GM12878 (cell line): ENCODE results near the gene SLC39A11. TPM values are rescaled to one million over a fixed set of nuclear protein-coding genes. Genes with fewer than 3 reads are reported as not detected.

Source experiments
- ATAC-seq: fragments of 200-7000 bp; cut with Tn5 transposase; 3 replicates; pipeline ENCODE4 v1.9.1; 2020; ENCODE audit warnings: mild to moderate bottlenecking, moderate library complexity
- BruUV-seq: library from RNA; stranded (reverse); fragments of 400-500 nt; replicated peaks from 2 replicates; lab custom pipeline; 2021; lab: Mats Ljungman, UMichigan
- CTCF ChIA-PET: fragments of 300-600 bp; sonication (Branson Sonifier 250); formaldehyde crosslinking; extraction: SDS; loops from one replicate; lab custom pipeline; 2021; ENCODE audit warnings: inconsistent platforms; lab: Yijun Ruan, JAX
- POLR2A ChIA-PET: fragments of 350-600 bp; formaldehyde crosslinking; extraction: SDS; loops from one replicate; lab custom pipeline; 2021; ENCODE audit warnings: inconsistent platforms; lab: Charles Lee
- RAD21 ChIA-PET: fragments of 300-600 bp; sonication (Branson Sonifier 250); formaldehyde crosslinking; loops from one replicate; lab custom pipeline; 2023; ENCODE audit warnings: antibody characterized with exemption; ENCODE audit not compliant: unreplicated experiment; lab: Charles Lee
- SMC1A ChIA-PET: fragments of 300-600 bp; sonication (Branson Sonifier 250); formaldehyde crosslinking; loops from one replicate; lab custom pipeline; 2023; ENCODE audit not compliant: unreplicated experiment, uncharacterized antibody; lab: Charles Lee
- DNase-seq: peaks from one replicate; pipeline ENCODE4 v3.0.0-alpha.2; 2011; ENCODE audit warnings: low read depth, low spot score
- FAIRE-seq: peaks from 3 replicates; lab custom pipeline; 2011; peaks lifted over from hg19 to GRCh38; lab: Jason Lieb, UNC
- H2AFZ ChIP-seq: 2 replicates; pipeline ENCODE4 v1.6.0; 2011; ENCODE audit warnings: low read depth, low read length, control low read depth; ENCODE audit not compliant: control insufficient read depth
- H3K27ac ChIP-seq: 2 replicates; pipeline ENCODE4 v1.5.1; 2011; ENCODE audit warnings: control low read depth; ENCODE audit not compliant: control insufficient read depth, insufficient read depth
- H3K27me3 ChIP-seq, 2 experiments: replicated peaks in 1 of 2; 2 replicates each; pipeline versions ENCODE4 v1.6.0 to v1.6.1; 2011; ENCODE audit warnings: low read length in 1 of 2; ENCODE audit not compliant: control insufficient read depth in 2 of 2, insufficient read depth in 2 of 2
- H3K36me3 ChIP-seq, 2 experiments: 2 replicates each; pipeline ENCODE4 v1.5.1; 2011; ENCODE audit warnings: low read length in 1 of 2; ENCODE audit not compliant: control insufficient read depth in 2 of 2, insufficient read depth in 2 of 2
- H3K4me1 ChIP-seq: 2 replicates; pipeline ENCODE4 v1.6.1; 2011; ENCODE audit warnings: mild to moderate bottlenecking, low read length, moderate library complexity, mixed read lengths; ENCODE audit not compliant: control insufficient read depth, insufficient read depth
- H3K4me2 ChIP-seq: 2 replicates; pipeline ENCODE4 v1.6.0; 2011; ENCODE audit warnings: control low read depth; ENCODE audit not compliant: control insufficient read depth, insufficient read depth
- H3K4me3 ChIP-seq: fragments of 200-600 bp; sonication (generic); 2 replicates; pipeline ENCODE4 v1.5.1; 2016
- H3K79me2 ChIP-seq: 2 replicates; pipeline ENCODE4 v1.6.0; 2011; ENCODE audit warnings: low read length; ENCODE audit not compliant: control insufficient read depth, insufficient read depth
- H3K9ac ChIP-seq: 2 replicates; pipeline ENCODE4 v1.8.0; 2011; ENCODE audit warnings: low read length, control low read depth, mixed read lengths; ENCODE audit not compliant: control insufficient read depth, insufficient read depth
- H3K9me3 ChIP-seq: replicated peaks from 3 replicates; pipeline ENCODE4 v1.5.1; 2011; ENCODE audit warnings: mild to moderate bottlenecking, low read length; ENCODE audit not compliant: control insufficient read depth, insufficient read depth
- H4K20me1 ChIP-seq: 2 replicates; pipeline ENCODE4 v1.6.0; 2011; ENCODE audit not compliant: control insufficient read depth, insufficient read depth
- MYC ChIP-seq: IDR thresholded peaks from 2 replicates; pipeline ENCODE4 v1.6.1; 2011; ENCODE audit warnings: mild to moderate bottlenecking, low read length, moderate library complexity, inconsistent platforms; ENCODE audit not compliant: insufficient read depth, insufficient replicate concordance, insufficient read length, severe bottlenecking
- PAX5 ChIP-seq: IDR thresholded peaks from 2 replicates; pipeline ENCODE4 v1.6.1; 2011; ENCODE audit warnings: low read depth, low read length, borderline replicate concordance
- POU2F2 ChIP-seq: IDR thresholded peaks from 3 replicates; pipeline ENCODE4 v1.6.1; 2011; ENCODE audit warnings: low read depth, mild to moderate bottlenecking, low read length, borderline replicate concordance
- ZNF687 ChIP-seq: fragments of 450-650 bp; IDR thresholded peaks from 2 replicates; pipeline ENCODE4 v1.6.1; 2017; ENCODE audit warnings: mild to moderate bottlenecking, moderate library complexity
- WGBS: methylation state at CpG from one replicate; pipeline ENCODE4 v1.1.6; 2016; ENCODE audit warnings: low lambda C conversion rate; ENCODE audit not compliant: insufficient replicate concordance, insufficient coverage; ENCODE audit errors: missing lambda C conversion rate; 5-methylcytosine and 5-hydroxymethylcytosine counted together
- in situ Hi-C: fragments of 300-500 bp; cut with MboI; formaldehyde crosslinking; loops from 9 replicates; pipeline ENCODE4 v1.14.3; 2018; ENCODE audit warnings: mixed read lengths
- intact Hi-C: fragments of 100-400 bp; cut with micrococcal nuclease; formaldehyde crosslinking; loops from one replicate; pipeline ENCODE4 v1.14.2; 2022; ENCODE audit not compliant: unreplicated experiment
- polyA plus RNA-seq, 11 experiments: library from polyadenylated mRNA; depleted of rRNA in 4 of 11; unstranded in 6 of 11; stranded (reverse) in 5 of 11; fragments of >200 nt; fragmentation: Nextera tagmentation in 4 of 11; fragmentation: Illumina TruSeq in 1 of 11; extraction: Ambion mirVana in 4 of 11; extraction: Trizol in 1 of 11; gene quantifications; 1 replicate in 1 of 11; 2 replicates in 10 of 11; pipeline versions ENCODE4 v1.2.1 to v1.2.3, GENCODE V29; 2011 to 2016; ENCODE audit warnings: inconsistent platforms in 2 of 11, missing spikeins in 2 of 11, low read depth in 1 of 11
- total RNA-seq, 4 experiments: library from RNA; depleted of rRNA in 3 of 4; stranded (reverse); fragments of >200 nt in 3 of 4; fragmentation: Illumina TruSeq in 1 of 4; extraction: Trizol in 1 of 4; gene quantifications; 2 replicates each; pipeline versions ENCODE4 v1.2.1 to v1.2.3, GENCODE V29; 2013 to 2021

The SLC39A11 gene
- total and polyA plus RNA-seq, 10 of the 15 experiments (the other 5 are each of a cell fraction or from before 2014, with no cell fraction given): 8.6 to 23.8 (median 14.0) TPM

GRCh38 chr17:72714357-72714966 lies 378.0 kb downstream of the SLC39A11 start:
- intact Hi-C loops (no loop called here), in situ Hi-C loops (no loop called here)
- TF ChIP-seq MYC (no peak), POU2F2 (no peak), ZNF687 (no peak), PAX5 (no peak)
- peak; percentile 84 for FAIRE-seq
- Histone ChIP-seq H3K4me1 (peaks cover 3% of the 10 kb centered on the region), H4K20me1 (no peaks in the 10 kb centered on the region), H3K9ac (no peak overlapping the region), H3K79me2 (no peaks in the 10 kb centered on the region), H3K4me3 (no peak overlapping the region), H3K36me3 (no peaks in the 10 kb centered on the region), H3K4me2 (no peak overlapping the region), H3K27me3 (no peaks in the 10 kb centered on the region), H2AFZ (no peak overlapping the region), H3K9me3 (no peaks in the 10 kb centered on the region), H3K27ac (no peak overlapping the region)
- ATAC-seq: no peak
- WGBS: 86% methylated on average over 9 of the region's 9 CpGs
- DNase-seq: no peak
- ChIA-PET POLR2A (no interaction called here), SMC1A (interaction anchor here (1.9 to 2.3 kb wide), 2 partner anchors 11 to 157 kb away, joined by 6 to 8 read pairs; no protein-coding TSS in a partner anchor), CTCF (interaction anchor here (0.6 to 4.9 kb wide), 2 partner anchors 12 to 133 kb away, joined by 3 to 48 read pairs; no protein-coding TSS in a partner anchor), RAD21 (interaction anchor here (1.8 to 2.2 kb wide), 2 partner anchors 155 to 158 kb away, joined by 5 to 6 read pairs; no protein-coding TSS in a partner anchor)
- no TSS peak for BruUV-seq
